T-helper 1 cell treated with Interleukin-12 subunit alpha and Interleukin-12 subunit beta and Interleukin-4 antibody, amounts not matched to agents 30 ng/mL and 1 ng/mL, for 36 hours (primary cell): ENCODE data around the gene TEAD1. TPM values are rescaled to one million over a fixed set of nuclear protein-coding genes. Genes with fewer than 3 reads are reported as not detected.

Experiments
- intact Hi-C: fragments of 100-400 bp; cut with micrococcal nuclease; formaldehyde crosslinking; loops from one replicate; pipeline ENCODE4 v1.15.1; 2024
- total RNA-seq: library from RNA; stranded (reverse); gene quantifications from 2 replicates; pipeline ENCODE4 v1.2.3, GENCODE V29; 2022

Gene TEAD1
- total RNA-seq, 1 donor from 2014 or later = 0.25 TPM

GRCh38 chr11:12925520-12925919, 251.3 kb downstream of the TEAD1 start:
- intact Hi-C loops = no loop called here

GRCh38 chr11:12927221-12927620, 253.0 kb downstream of the TEAD1 start:
- intact Hi-C loops = no loop called here

- intact Hi-C loops = no loop called here
Observed at GRCh38 chr11:12927886-12928285, 253.7 kb downstream of the TEAD1 start.

DNA sequence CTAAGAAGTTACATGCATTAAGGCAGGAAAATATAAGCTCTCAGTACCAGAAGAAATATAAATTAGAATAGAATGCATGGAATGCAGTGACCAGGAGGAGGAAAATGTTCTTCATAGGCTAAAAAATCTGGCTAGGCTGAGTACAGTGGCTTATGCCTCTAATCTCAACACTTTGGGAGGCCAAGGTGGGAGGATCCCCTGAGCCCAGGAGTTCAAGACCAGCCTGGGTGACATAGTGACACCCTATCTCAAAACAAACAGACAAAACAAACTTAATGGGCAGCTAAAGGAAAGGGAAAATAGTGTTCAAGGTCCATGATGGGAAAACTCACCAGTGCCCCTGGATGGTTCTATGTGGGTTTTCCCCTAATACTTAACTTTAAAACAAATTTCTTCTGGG, 256.6 kb downstream of the TEAD1 start:
- intact Hi-C loops = no loop called here

- intact Hi-C loops = no loop called here
Observed at GRCh38 chr11:12932485-12932884, 258.3 kb downstream of the TEAD1 start.

GRCh38 chr11:12936200-12936599, 262.0 kb downstream of the TEAD1 start:
- intact Hi-C loops = no loop called here

DNA sequence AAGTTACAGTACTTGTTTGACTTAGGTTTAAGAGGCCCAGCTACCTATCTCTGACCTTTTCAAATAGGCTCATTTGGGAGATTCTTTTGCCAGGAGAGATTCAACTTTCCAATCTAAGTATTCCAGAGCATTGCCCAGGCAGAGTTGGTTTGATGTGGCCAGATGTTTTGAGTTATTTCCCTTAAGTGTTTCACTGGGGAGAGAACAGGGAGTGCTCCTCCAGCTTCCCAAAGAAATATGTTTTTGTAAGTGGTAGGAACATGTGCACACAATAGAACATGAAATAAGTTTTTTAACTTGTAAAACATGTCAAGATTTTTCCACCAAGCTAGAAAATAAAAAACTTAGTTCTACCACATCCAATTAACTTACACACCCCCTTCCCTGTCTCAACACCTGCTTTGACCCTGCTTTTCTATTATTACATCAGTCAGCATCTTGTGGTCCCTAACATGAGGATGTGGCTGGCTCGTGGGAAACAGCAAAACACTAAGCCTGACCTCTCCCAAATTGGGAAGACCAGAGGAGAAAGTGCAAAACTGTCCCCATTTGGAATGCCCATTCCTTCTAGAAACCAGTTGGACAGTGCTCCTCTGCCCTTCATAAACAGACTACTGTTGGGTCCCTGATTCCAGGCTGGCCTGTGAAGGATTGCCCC, 264.5 kb downstream of the TEAD1 start:
- intact Hi-C loops = no loop called here

GRCh38 chr11:12941671-12942070, 267.4 kb downstream of the TEAD1 start:
- intact Hi-C loops = no loop called here

DNA sequence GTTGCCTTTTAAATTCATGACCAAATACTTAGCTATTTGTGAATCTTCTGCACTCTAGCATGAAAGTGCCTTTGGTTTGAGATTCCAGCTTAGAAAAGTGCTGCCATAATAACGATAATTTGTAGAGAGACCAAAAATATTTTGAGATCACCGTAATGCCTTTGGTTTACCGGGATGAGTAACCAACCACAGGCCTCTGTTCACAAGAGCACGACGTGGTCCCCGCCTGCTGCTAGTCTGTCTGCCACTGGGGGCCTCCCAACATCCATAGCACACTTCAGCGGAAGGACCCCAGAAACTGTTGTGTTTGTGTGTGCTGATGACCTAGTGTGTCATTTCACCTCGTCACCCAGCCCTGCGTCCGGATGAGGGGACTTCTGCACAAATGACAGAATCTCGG, 267.9 kb downstream of the TEAD1 start:
- intact Hi-C loops = no loop called here

GRCh38 chr11:12943311-12943710, 269.1 kb downstream of the TEAD1 start:
- intact Hi-C loops = no loop called here

GRCh38 chr11:12944889-12945288, 270.7 kb downstream of the TEAD1 start:
- intact Hi-C loops = no loop called here

DNA sequence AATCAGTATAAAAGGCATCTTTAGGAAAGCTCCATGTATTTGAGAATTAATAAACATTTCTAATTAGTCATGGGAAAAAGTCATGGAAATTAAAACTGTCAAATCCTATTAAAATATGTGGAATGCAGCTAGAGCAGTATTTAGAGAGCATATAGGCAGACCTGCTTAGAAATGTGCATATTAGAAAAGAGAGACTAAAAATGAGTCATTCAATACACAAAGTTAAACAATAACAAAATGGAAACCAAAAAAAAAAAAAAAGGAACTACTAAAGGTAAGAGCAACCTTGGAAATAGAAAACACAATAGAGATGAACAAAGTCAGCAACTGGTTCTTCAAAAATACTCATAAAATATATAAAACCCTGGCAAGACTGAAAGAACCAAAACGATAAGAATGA, 275.2 kb downstream of the TEAD1 start:
- intact Hi-C loops = no loop called here

DNA sequence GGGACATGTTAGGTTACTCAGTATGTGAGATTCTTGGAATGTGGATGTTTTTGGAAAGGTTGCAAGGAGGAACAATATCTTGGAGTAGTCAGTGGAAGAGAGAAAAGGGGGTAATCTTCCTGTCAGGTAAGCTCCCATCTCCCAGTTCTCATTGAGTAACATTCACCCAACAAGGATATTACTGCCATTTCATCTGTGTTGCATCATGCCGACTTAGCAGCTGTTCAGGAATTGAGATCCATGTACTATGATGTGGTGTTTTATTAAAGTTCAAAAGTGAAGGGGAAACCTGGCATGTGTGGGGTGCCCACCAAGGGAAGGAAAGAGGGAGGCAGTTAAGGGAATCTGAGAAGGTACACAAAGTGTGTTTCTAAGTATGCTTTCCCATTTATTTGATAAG, 276.4 kb downstream of the TEAD1 start:
- intact Hi-C loops = no loop called here

DNA sequence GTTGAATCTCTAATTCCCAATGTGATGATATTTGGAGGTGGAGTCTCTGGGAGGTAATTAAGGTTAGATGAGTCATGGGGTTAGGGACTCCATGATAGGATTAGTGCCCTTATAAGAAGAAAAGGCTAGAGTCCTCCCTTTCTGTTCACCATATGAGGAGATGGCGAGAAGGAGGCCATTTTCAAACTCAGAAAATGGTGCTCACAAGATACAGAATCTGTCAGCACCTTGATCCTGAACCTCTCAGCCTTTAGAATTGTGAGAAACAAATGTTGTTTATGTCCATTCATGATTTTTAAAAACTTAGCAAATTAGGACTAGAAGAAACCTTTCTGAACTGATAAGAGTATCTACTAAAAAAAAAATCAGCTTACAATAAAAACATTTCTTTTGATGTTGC, 277.2 kb downstream of the TEAD1 start:
- intact Hi-C loops = no loop called here

- intact Hi-C loops = no loop called here
Observed at GRCh38 chr11:12952094-12952493, 277.9 kb downstream of the TEAD1 start.

GRCh38 chr11:12958986-12959385, 284.8 kb downstream of the TEAD1 start:
- intact Hi-C loops = no loop called here

GRCh38 chr11:12961615-12962014, 287.4 kb downstream of the TEAD1 start:
- intact Hi-C loops = no loop called here

GRCh38 chr11:12962306-12962705, 288.1 kb downstream of the TEAD1 start:
- intact Hi-C loops = no loop called here

GRCh38 chr11:12963051-12963450, 288.8 kb downstream of the TEAD1 start:
- intact Hi-C loops = no loop called here

GRCh38 chr11:12963792-12964536, 289.7 kb downstream of the TEAD1 start:
- intact Hi-C loops = loop anchor here (1.0 to 2.0 kb wide), 5 partner anchors 219 to 501 kb away; no protein-coding TSS in a partner anchor

- intact Hi-C loops = loop anchor here (1.0 to 2.0 kb wide), 5 partner anchors 219 to 500 kb away; no protein-coding TSS in a partner anchor
Observed at GRCh38 chr11:12964650-12965049, 290.4 kb downstream of the TEAD1 start.

DNA sequence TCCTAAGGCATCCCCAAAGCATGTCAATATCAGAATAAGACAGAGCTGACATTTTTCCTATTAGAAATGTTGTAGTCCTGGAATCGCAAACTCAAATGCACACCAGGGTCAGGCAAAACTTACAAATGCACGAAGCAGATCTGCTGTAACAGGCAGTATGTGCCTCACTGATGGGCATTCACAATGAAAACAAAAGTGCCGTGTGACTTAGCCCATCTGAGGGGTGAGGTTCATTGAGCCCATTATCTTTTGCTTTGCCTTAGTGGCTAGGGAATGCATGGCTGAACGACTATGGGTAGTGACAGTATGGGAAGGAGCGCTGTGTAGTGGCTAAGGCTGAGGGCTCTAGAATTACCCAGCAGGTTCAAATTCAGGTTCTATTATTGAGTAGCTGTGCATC, 291.8 kb downstream of the TEAD1 start:
- intact Hi-C loops = no loop called here

- intact Hi-C loops = no loop called here
Observed at GRCh38 chr11:12968101-12968500, 293.9 kb downstream of the TEAD1 start.
